AG04449 (cell line): Measurements from ENCODE around the gene NCAM1.

Source experiments
- CTCF ChIA-PET: fragments of 350-600 bp; formaldehyde crosslinking; extraction: SDS; loops from one replicate; lab custom pipeline; 2021; ENCODE audit warnings: antibody characterized with exemption; lab: Yijun Ruan, JAX
- POLR2A ChIA-PET: fragments of 400-600, 350-600 bp; formaldehyde crosslinking; extraction: SDS; loops from one replicate; lab custom pipeline; 2020; ENCODE audit warnings: antibody characterized with exemption, inconsistent platforms; lab: Yijun Ruan, JAX
- DNase-seq: peaks from one replicate; pipeline ENCODE4 v3.0.0-alpha.2; 2010; ENCODE audit warnings: low read depth, low spot score
- H3K4me3 ChIP-seq: 2 replicates; pipeline ENCODE4 v1.5.1; 2011; ENCODE audit warnings: low read depth, mild to moderate bottlenecking, control low read depth, low read length
- CTCF ChIP-seq: IDR thresholded peaks from one replicate; pipeline ENCODE4 v1.5.1; 2011; ENCODE audit warnings: mild to moderate bottlenecking, moderate library complexity, low read length, control low read depth, inconsistent platforms; ENCODE audit not compliant: insufficient read depth; ENCODE audit errors: missing control alignments

NCAM1 gene

GRCh38 chr11:112965656-112966055, 4.4 kb downstream of the NCAM1 start:
- CTCF ChIA-PET: no interaction called here
- TF ChIP-seq CTCF: no peak
- H3K4me3 ChIP-seq: no peak overlapping the region
- POLR2A ChIA-PET: no interaction called here
- no peak for DNase-seq

- CTCF ChIA-PET: no interaction called here
- no peak overlapping the region for H3K4me3 ChIP-seq
- no peak for DNase-seq
- POLR2A ChIA-PET: no interaction called here
- TF ChIP-seq CTCF: no peak
These were observed 5.3 kb downstream of the NCAM1 start for GRCh38 chr11:112966561-112966960.

- ChIA-PET CTCF (no interaction called here), POLR2A (no interaction called here)
- no peak overlapping the region for H3K4me3 ChIP-seq
- TF ChIP-seq CTCF: no peak
- DNase-seq: no peak
These were observed 5.9 kb downstream of the NCAM1 start for GRCh38 chr11:112967082-112967481.

- ChIA-PET CTCF (no interaction called here), POLR2A (no interaction called here)
- TF ChIP-seq CTCF: no peak
- no peak for DNase-seq
- no peak overlapping the region for H3K4me3 ChIP-seq
These were observed 7.9 kb downstream of the NCAM1 start for GRCh38 chr11:112968941-112969713.

- CTCF ChIA-PET: no interaction called here
These were observed 10.0 kb downstream of the NCAM1 start for GRCh38 chr11:112971195-112971594.

GRCh38 chr11:112971827-112972226, 10.6 kb downstream of the NCAM1 start:
- DNase-seq: no peak
- ChIA-PET CTCF (no interaction called here), POLR2A (no interaction called here)
- no peak overlapping the region for H3K4me3 ChIP-seq
- no peak for TF ChIP-seq CTCF

More at GRCh38 chr11:112971195-112971594, 10.0 kb downstream of the NCAM1 start:
- TF ChIP-seq CTCF: no peak
- POLR2A ChIA-PET: no interaction called here
- DNase-seq: no peak
- H3K4me3 ChIP-seq: no peak overlapping the region
